Measurements from ENCODE around the gene ACOXL. TPM values are rescaled to one million over a fixed set of nuclear protein-coding genes. Genes with fewer than 3 reads are reported as not detected.
A peak's percentile ranks its signal among the peaks of the same experiment; 100 is the strongest.

The ACOXL gene
- total and polyA plus RNA-seq, 2 donors (not counting 3 experiments of a cell fraction or from before 2014, with no cell fraction given): not detected

- ChIA-PET POLR2A (no interaction called here), CTCF (no interaction called here)
- no peak for TF ChIP-seq MYC (IDR thresholded peaks at IDR 0.05; ENCODE audit: low read depth, low read length)
- Histone ChIP-seq H3K9me3 (replicated peaks; ENCODE audit: control insufficient read depth, insufficient read depth, low read length) (no peaks in the 10 kb centered on the region), H3K4me1 (ENCODE audit: control insufficient read depth, extremely low read depth, insufficient read depth, low read length) (peaks cover 10% of the 10 kb centered on the region), H3K36me3 (ENCODE audit: control insufficient read depth in 2 of 2, extremely low read depth in 1 of 2, insufficient read depth in 2 of 2, low read length in 2 of 2) (peaks cover 0 to 28% of the 10 kb centered on the region in 2 experiments), H3K27ac (ENCODE audit: insufficient read depth, low read depth, low read length) (no peak overlapping the region), H3K9ac (replicated peaks; ENCODE audit: extremely low read depth, insufficient read depth, low read length) (no peak overlapping the region), H3K79me2 (ENCODE audit: control insufficient read depth, insufficient read depth, low read length) (no peaks in the 10 kb centered on the region), H2AFZ (ENCODE audit: low read depth, low read length) (no peak overlapping the region), H3K4me3 (replicated peaks in 1 of 3; ENCODE audit: insufficient read depth in 1 of 3, low read depth in 1 of 3, low read length in 3 of 3) (no peak overlapping the region), H3K27me3 (ENCODE audit: control insufficient read depth in 2 of 2, insufficient read depth in 2 of 2, low read length in 2 of 2) (peaks cover 6 to 28% of the 10 kb centered on the region in 2 experiments), H3K9me1 (replicated peaks; ENCODE audit: control insufficient read depth, extremely low read depth, insufficient read depth, low read length) (no peaks in the 10 kb centered on the region), H4K20me1 (replicated peaks; ENCODE audit: control insufficient read depth, extremely low read depth, insufficient read depth, low read length) (no peaks in the 10 kb centered on the region), H3K4me2 (ENCODE audit: insufficient read depth, low read length) (no peak overlapping the region)
- dilution Hi-C loops (cut with MboI; ENCODE audit: extremely low pct_ligation_motif_present, low sequenced_read_pairs): no loop called here
- FAIRE-seq: peak; percentile 40
- BruUV-seq (replicated peaks): no TSS peak
- intact Hi-C loops (cut with micrococcal nuclease): no loop called here
- DNase-seq (ENCODE audit: low read depth, low spot score): no peak
Observed at GRCh38 chr2:111156529-111156928, 424.2 kb downstream of the ACOXL start.

- Histone ChIP-seq H3K27ac (ENCODE audit: insufficient read depth, low read depth, low read length) (no peak overlapping the region), H3K4me1 (ENCODE audit: control insufficient read depth, extremely low read depth, insufficient read depth, low read length) (peaks cover 16% of the 10 kb centered on the region), H3K9me3 (replicated peaks; ENCODE audit: control insufficient read depth, insufficient read depth, low read length) (no peaks in the 10 kb centered on the region), H3K79me2 (ENCODE audit: control insufficient read depth, insufficient read depth, low read length) (no peaks in the 10 kb centered on the region), H3K27me3 (ENCODE audit: control insufficient read depth in 2 of 2, insufficient read depth in 2 of 2, low read length in 2 of 2) (peaks cover 6 to 33% of the 10 kb centered on the region in 2 experiments), H2AFZ (ENCODE audit: low read depth, low read length) (no peak overlapping the region), H3K36me3 (ENCODE audit: control insufficient read depth in 2 of 2, extremely low read depth in 1 of 2, insufficient read depth in 2 of 2, low read length in 2 of 2) (peaks cover 0 to 22% of the 10 kb centered on the region in 2 experiments), H3K9me1 (replicated peaks; ENCODE audit: control insufficient read depth, extremely low read depth, insufficient read depth, low read length) (no peaks in the 10 kb centered on the region), H3K4me2 (ENCODE audit: insufficient read depth, low read length) (no peak overlapping the region), H4K20me1 (replicated peaks; ENCODE audit: control insufficient read depth, extremely low read depth, insufficient read depth, low read length) (no peaks in the 10 kb centered on the region), H3K4me3 (replicated peaks in 1 of 3; ENCODE audit: insufficient read depth in 1 of 3, low read depth in 1 of 3, low read length in 3 of 3) (no peak overlapping the region), H3K9ac (replicated peaks; ENCODE audit: extremely low read depth, insufficient read depth, low read length) (no peak overlapping the region)
- intact Hi-C loops (cut with micrococcal nuclease): no loop called here
- no peak for DNase-seq (ENCODE audit: low read depth, low spot score)
- BruUV-seq (replicated peaks): no TSS peak
- dilution Hi-C loops (cut with MboI; ENCODE audit: extremely low pct_ligation_motif_present, low sequenced_read_pairs): no loop called here
- CTCF ChIA-PET: interaction anchor here (1.7 kb wide), 1 partner anchor 37 kb away, joined by 3 read pairs; the partner anchor contains the start of gene BCL2L11
- POLR2A ChIA-PET: no interaction called here
- FAIRE-seq: no peak
- no peak for TF ChIP-seq POLR2AphosphoS5 (IDR thresholded peaks at IDR 0.05; ENCODE audit: insufficient read depth, low read depth, low read length)
- no peak for TF ChIP-seq FOS (IDR thresholded peaks at IDR 0.05; ENCODE audit: borderline replicate concordance, insufficient read depth, low read length)
- no peak for TF ChIP-seq JUN (IDR thresholded peaks at IDR 0.05; ENCODE audit: borderline replicate concordance, insufficient read depth, insufficient read length, low read depth)
- no peak for TF ChIP-seq CTCF (IDR thresholded peaks at IDR 0.05; ENCODE audit: extremely low read depth in 1 of 2, insufficient read depth in 1 of 2, low read depth in 1 of 2, low read length in 2 of 2)
- TF ChIP-seq POLR2A (IDR thresholded peaks at IDR 0.05; ENCODE audit: low read depth, low read length): no peak
- no peak for TF ChIP-seq EZH2 (IDR thresholded peaks at IDR 0.05; ENCODE audit: borderline replicate concordance, low read depth, low read length, severe bottlenecking)
- TF ChIP-seq MYC (IDR thresholded peaks at IDR 0.05; ENCODE audit: low read depth, low read length): no peak
- TF ChIP-seq GATA2 (IDR thresholded peaks at IDR 0.05; ENCODE audit: insufficient read depth, insufficient read length, low read depth, low read length): no peak
- TF ChIP-seq, protein P1, sequence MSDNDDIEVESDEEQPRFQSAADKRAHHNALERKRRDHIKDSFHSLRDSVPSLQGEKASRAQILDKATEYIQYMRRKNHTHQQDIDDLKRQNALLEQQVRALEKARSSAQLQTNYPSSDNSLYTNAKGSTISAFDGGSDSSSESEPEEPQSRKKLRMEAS (IDR thresholded peaks at IDR 0.05; ENCODE audit: insufficient read depth, insufficient read length): no peak
Observed at GRCh38 chr2:111157071-111157661, 424.8 kb downstream of the ACOXL start.
